Activated T-cell treated with anti-CD3 and anti-CD28 coated beads, Interleukin-2, amount 50 U/mL, for 72 hours (primary cell): ENCODE data around the gene ANO2. TPM values are rescaled to one million over a fixed set of nuclear protein-coding genes. Genes with fewer than 3 reads are reported as not detected.

ENCODE experiments used
- ATAC-seq, 2 donors: fragments of 150-1000 bp; cut with Tn5 transposase; replicated peaks in 1 of 2; 2 replicates each; pipeline ENCODE4 v1.10.0; 2021; ENCODE audit warnings: moderate library complexity in 2 of 2, mild to moderate bottlenecking in 1 of 2
- DNase-seq, 2 donors: peaks; one replicate each; pipeline ENCODE4 v3.0.0; 2021 to 2022; ENCODE audit warnings: mixed read lengths in 1 of 2
- H3K27ac Mint-ChIP-seq: one replicate; pipeline ENCODE4 v1.8.0; 2022; ENCODE audit warnings: mild to moderate bottlenecking, moderate library complexity, mixed read lengths
- H3K27me3 Mint-ChIP-seq: one replicate; pipeline ENCODE4 v1.8.0; 2022; ENCODE audit warnings: low read depth, mixed read lengths
- H3K36me3 Mint-ChIP-seq, 2 donors: one replicate each; pipeline ENCODE4 v1.8.0; 2022; ENCODE audit warnings: mixed read lengths in 2 of 2, mild to moderate bottlenecking in 1 of 2; ENCODE audit not compliant: insufficient read depth in 2 of 2
- H3K4me1 Mint-ChIP-seq: one replicate; pipeline ENCODE4 v1.8.0; 2022; ENCODE audit warnings: low read depth, mixed read lengths
- H3K4me3 Mint-ChIP-seq, 2 donors: one replicate each; pipeline ENCODE4 v1.8.0; 2022; ENCODE audit warnings: mild to moderate bottlenecking in 2 of 2, mixed read lengths in 2 of 2, moderate library complexity in 2 of 2
- H3K9me3 Mint-ChIP-seq, 2 donors: one replicate each; pipeline ENCODE4 v1.8.0; 2022; ENCODE audit warnings: mixed read lengths in 2 of 2
- total RNA-seq, 2 donors: library from RNA; stranded (reverse); gene quantifications; one replicate each; pipeline ENCODE4 v1.2.3, GENCODE V29; 2022

ANO2 gene
- total RNA-seq, 2 donors from 2014 or later, result not detected

- Mint-ChIP-seq H3K36me3 (no peaks in the 10 kb centered on the region), H3K27me3 (no peaks in the 10 kb centered on the region), H3K4me3 (no peak overlapping the region), H3K4me1 (peaks cover 5% of the 10 kb centered on the region), H3K27ac (no peak overlapping the region), H3K9me3 (no peaks in the 10 kb centered on the region)
- ATAC-seq (no peak), DNase-seq (no peak)
These were observed 318.9 kb downstream of the ANO2 start for GRCh38 chr12:5626151-5626550.

- H3K36me3 Mint-ChIP-seq, result no peaks in the 10 kb centered on the region
- no peaks in the 10 kb centered on the region for H3K9me3 Mint-ChIP-seq
- H3K4me3 Mint-ChIP-seq, result no peak overlapping the region
- no peak overlapping the region for H3K27ac Mint-ChIP-seq
- DNase-seq, result no peak
- H3K27me3 Mint-ChIP-seq, result no peaks in the 10 kb centered on the region
- ATAC-seq, result no peak
- peaks cover 5% of the 10 kb centered on the region for H3K4me1 Mint-ChIP-seq
These were observed 320.4 kb downstream of the ANO2 start for GRCh38 chr12:5624486-5625272.

GRCh38 chr12:5623411-5623810 is 321.6 kb downstream of the ANO2 start:
- Mint-ChIP-seq H3K27ac (no peak overlapping the region), H3K36me3 (no peaks in the 10 kb centered on the region), H3K27me3 (no peaks in the 10 kb centered on the region), H3K9me3 (no peaks in the 10 kb centered on the region), H3K4me1 (peaks cover 5% of the 10 kb centered on the region), H3K4me3 (no peak overlapping the region)
- ATAC-seq (no peak), DNase-seq (no peak)

- H3K27ac Mint-ChIP-seq, result no peak overlapping the region
- no peak for DNase-seq
These were observed 322.8 kb downstream of the ANO2 start for GRCh38 chr12:5622280-5622679.

GRCh38 chr12:5621329-5621728 is 323.7 kb downstream of the ANO2 start:
- no peaks in the 10 kb centered on the region for H3K27me3 Mint-ChIP-seq
- H3K27ac Mint-ChIP-seq, result no peak overlapping the region

More at GRCh38 chr12:5622280-5622679, 322.8 kb downstream of the ANO2 start:
- Mint-ChIP-seq H3K36me3 (no peaks in the 10 kb centered on the region), H3K4me1 (peaks cover 5% of the 10 kb centered on the region), H3K9me3 (no peaks in the 10 kb centered on the region), H3K4me3 (no peak overlapping the region), H3K27me3 (no peaks in the 10 kb centered on the region)
- no peak for ATAC-seq

GRCh38 chr12:5620896-5621295 is 324.2 kb downstream of the ANO2 start:
- H3K27me3 Mint-ChIP-seq, result no peaks in the 10 kb centered on the region
- no peak overlapping the region for H3K27ac Mint-ChIP-seq
- H3K36me3 Mint-ChIP-seq, result no peaks in the 10 kb centered on the region
- no peaks in the 10 kb centered on the region for H3K9me3 Mint-ChIP-seq
- DNase-seq (no peak), ATAC-seq (no peak)
- peaks cover 5% of the 10 kb centered on the region for H3K4me1 Mint-ChIP-seq
- H3K4me3 Mint-ChIP-seq, result no peak overlapping the region

More at GRCh38 chr12:5621329-5621728, 323.7 kb downstream of the ANO2 start:
- Mint-ChIP-seq H3K4me3 (no peak overlapping the region), H3K36me3 (no peaks in the 10 kb centered on the region), H3K4me1 (peaks cover 5% of the 10 kb centered on the region), H3K9me3 (no peaks in the 10 kb centered on the region)
- DNase-seq (no peak), ATAC-seq (no peak)

- Mint-ChIP-seq H3K4me3 (no peak overlapping the region), H3K27ac (no peak overlapping the region), H3K9me3 (no peaks in the 10 kb centered on the region), H3K36me3 (no peaks in the 10 kb centered on the region), H3K4me1 (peaks cover under 1% of the 10 kb centered on the region), H3K27me3 (no peaks in the 10 kb centered on the region)
- ATAC-seq (no peak), DNase-seq (no peak)
These were observed 325.4 kb downstream of the ANO2 start for GRCh38 chr12:5619628-5620027.

GRCh38 chr12:5616854-5617253 is 328.2 kb downstream of the ANO2 start:
- no peaks in the 10 kb centered on the region for H3K27me3 Mint-ChIP-seq

GRCh38 chr12:5615760-5616159 is 329.3 kb downstream of the ANO2 start:
- no peak for DNase-seq
- Mint-ChIP-seq H3K9me3 (no peaks in the 10 kb centered on the region), H3K27me3 (no peaks in the 10 kb centered on the region), H3K27ac (no peak overlapping the region), H3K36me3 (no peaks in the 10 kb centered on the region), H3K4me1 (no peaks in the 10 kb centered on the region), H3K4me3 (no peak overlapping the region)
- ATAC-seq, result no peak

More at GRCh38 chr12:5616854-5617253, 328.2 kb downstream of the ANO2 start:
- Mint-ChIP-seq H3K36me3 (no peaks in the 10 kb centered on the region), H3K9me3 (no peaks in the 10 kb centered on the region), H3K4me3 (no peak overlapping the region), H3K27ac (no peak overlapping the region), H3K4me1 (no peaks in the 10 kb centered on the region)
- ATAC-seq, result no peak
- no peak for DNase-seq

- Mint-ChIP-seq H3K4me1 (no peaks in the 10 kb centered on the region), H3K36me3 (no peaks in the 10 kb centered on the region), H3K4me3 (no peak overlapping the region), H3K27me3 (no peaks in the 10 kb centered on the region), H3K9me3 (no peaks in the 10 kb centered on the region), H3K27ac (no peak overlapping the region)
- DNase-seq, result no peak
- no peak for ATAC-seq
These were observed 330.8 kb downstream of the ANO2 start for GRCh38 chr12:5614256-5614655.

- Mint-ChIP-seq H3K27me3 (no peaks in the 10 kb centered on the region), H3K36me3 (no peaks in the 10 kb centered on the region), H3K27ac (no peak overlapping the region), H3K4me3 (no peak overlapping the region), H3K9me3 (no peaks in the 10 kb centered on the region), H3K4me1 (no peaks in the 10 kb centered on the region)
- DNase-seq (no peak), ATAC-seq (no peak)
These were observed 332.3 kb downstream of the ANO2 start for GRCh38 chr12:5612556-5613410.

GRCh38 chr12:5611162-5611561 is 333.9 kb downstream of the ANO2 start:
- Mint-ChIP-seq H3K4me3 (no peak overlapping the region), H3K4me1 (no peaks in the 10 kb centered on the region), H3K27me3 (no peaks in the 10 kb centered on the region), H3K9me3 (no peaks in the 10 kb centered on the region), H3K27ac (no peak overlapping the region), H3K36me3 (no peaks in the 10 kb centered on the region)
- DNase-seq, result no peak
- ATAC-seq, result no peak

- peaks cover 6% of the 10 kb centered on the region for H3K27me3 Mint-ChIP-seq
- DNase-seq (no peak), ATAC-seq (no peak)
- no peaks in the 10 kb centered on the region for H3K36me3 Mint-ChIP-seq
- H3K4me1 Mint-ChIP-seq, result no peaks in the 10 kb centered on the region
- H3K27ac Mint-ChIP-seq, result no peak overlapping the region
- peaks cover 0 to 1% of the 10 kb centered on the region in 2 donors for H3K9me3 Mint-ChIP-seq
- no peak overlapping the region for H3K4me3 Mint-ChIP-seq
These were observed 345.7 kb downstream of the ANO2 start for GRCh38 chr12:5599378-5599777.
